Lung (tissue), 12 donors: ENCODE measurements around the gene FAM200B. TPM values are rescaled to one million over a fixed set of nuclear protein-coding genes. Genes with fewer than 3 reads are reported as not detected.
"Not testable (repeated sequence)": the region's sequence is repeated elsewhere in the genome, so short reads cannot be mapped to it uniquely, and the experiment has no call there.

ENCODE experiments used
- ATAC-seq: fragments of 200-7000 bp; cut with Tn5 transposase; one replicate; pipeline ENCODE4 v1.9.1; 2020; ENCODE audit warnings: moderate number of reproducible peaks; ENCODE audit not compliant: insufficient read depth, low FRiP score
- DNase-seq, 3 donors: peaks; one replicate each; pipeline ENCODE4 v3.0.0-alpha.2; 2013 to 2017
- H3K27ac ChIP-seq, 2 donors: one replicate each; pipeline ENCODE4 v1.5.1; 2013; ENCODE audit warnings: mild to moderate bottlenecking in 2 of 2, moderate library complexity in 2 of 2, control low read depth in 1 of 2, inconsistent platforms in 1 of 2, low read depth in 1 of 2, low read length in 1 of 2
- H3K27me3 ChIP-seq, 3 donors: one replicate each; pipeline ENCODE4 v1.5.1; 2013; ENCODE audit warnings: low read length in 2 of 3; ENCODE audit not compliant: control insufficient read depth in 3 of 3, insufficient read depth in 3 of 3
- H3K36me3 ChIP-seq, 4 donors: one replicate each; pipeline ENCODE4 v1.5.1; 2013; ENCODE audit warnings: low read length in 4 of 4, mild to moderate bottlenecking in 1 of 4, moderate library complexity in 1 of 4; ENCODE audit not compliant: control insufficient read depth in 4 of 4, insufficient read depth in 4 of 4
- H3K4me1 ChIP-seq, 5 donors: one replicate each; pipeline ENCODE4 v1.5.1; 2013; ENCODE audit warnings: low read length in 5 of 5, mild to moderate bottlenecking in 2 of 5, moderate library complexity in 1 of 5; ENCODE audit not compliant: control insufficient read depth in 5 of 5, insufficient read depth in 5 of 5
- H3K4me3 ChIP-seq: one replicate; pipeline ENCODE4 v1.5.1; 2013; ENCODE audit warnings: mild to moderate bottlenecking, control low read depth, moderate library complexity
- H3K9ac ChIP-seq, 2 donors: one replicate each; pipeline ENCODE4 v1.5.1; 2013; ENCODE audit warnings: low read length in 2 of 2, control low read depth in 1 of 2; ENCODE audit not compliant: insufficient read depth in 1 of 2
- H3K9me3 ChIP-seq, 4 donors: one replicate each; pipeline ENCODE4 v1.5.1; 2013; ENCODE audit warnings: low read length in 3 of 4, mild to moderate bottlenecking in 1 of 4, moderate library complexity in 1 of 4; ENCODE audit not compliant: control insufficient read depth in 4 of 4, insufficient read depth in 3 of 4
- CTCF ChIP-seq: IDR thresholded peaks from 2 replicates; pipeline ENCODE4 v1.5.1; 2012; ENCODE audit warnings: mild to moderate bottlenecking; ENCODE audit errors: control extremely low read depth, extremely low read depth
- WGBS, 2 donors: extraction: QIAGEN DNeasy Blood & Tissue Kit; methylation state at CpG; one replicate each; pipeline ENCODE4 v1.1.7; 2013; 5-methylcytosine and 5-hydroxymethylcytosine counted together
- polyA plus RNA-seq, 2 donors: library from polyadenylated mRNA; stranded (reverse); fragments of 200-250 nt; gene quantifications; one replicate each; pipeline ENCODE4 v1.2.1, GENCODE V29; 2013
- total RNA-seq, 2 donors: library from RNA; depleted of rRNA in 1 of 2; stranded (reverse); fragments of >200 nt in 1 of 2; gene quantifications; one replicate each; pipeline ENCODE4 v1.2.1, GENCODE V29; 2014 to 2021
- donor health status: control.
- donor health status: control.
- donor health status: Bipolar disorder and iron deficiency.
- donor health status: healthy.
- donor health status: DM: yes; HTN: yes; CAD: no.

The FAM200B gene
- total and polyA plus RNA-seq, 4 donors = 19.3 to 56.0 (median 27.2) TPM

DNA sequence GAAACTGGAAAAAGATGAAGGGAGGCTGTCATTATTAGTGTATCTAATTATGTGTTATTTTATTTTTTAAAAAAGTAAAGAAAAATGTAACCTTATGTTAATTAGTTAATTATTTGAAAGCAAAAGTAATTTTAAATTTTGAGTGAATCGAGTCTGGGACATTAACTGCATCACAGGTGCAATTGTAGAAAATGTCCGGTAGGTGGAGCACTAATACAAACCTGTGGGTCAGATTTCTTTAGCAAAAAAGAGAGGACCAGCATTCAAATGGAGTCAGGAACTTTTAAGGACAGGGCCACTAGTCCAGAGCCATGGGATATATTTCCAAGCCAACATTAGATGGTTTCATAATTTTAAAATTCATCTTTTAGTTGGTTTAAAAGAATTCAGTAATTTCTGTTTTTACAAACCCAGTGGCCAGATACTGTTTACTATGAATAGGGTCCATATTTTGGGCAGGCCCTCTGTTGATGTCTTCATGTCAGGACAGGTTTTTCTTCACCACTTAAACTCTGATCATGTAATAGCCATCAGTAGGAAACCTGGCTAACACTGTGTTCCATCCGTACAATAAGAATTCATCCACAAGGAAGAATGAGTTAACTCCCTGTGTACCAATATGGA, 48.4 kb downstream of the FAM200B start:
- 16 to 27% methylated on average over 3 of the region's 3 CpGs for WGBS, 2 donors
- DNase-seq = peak in 2 of 3 donors; percentile 61 to 67
- TF ChIP-seq CTCF = peak; percentile 85
- H3K36me3 ChIP-seq = no peaks in the 10 kb centered on the region
- no peaks in the 10 kb centered on the region for H3K4me1 ChIP-seq
- no peak overlapping the region for H3K9ac ChIP-seq
- no peak overlapping the region for H3K4me3 ChIP-seq
- H3K9me3 ChIP-seq = peaks cover 0 to 2% (median 0%) of the 10 kb centered on the region in 4 donors
- H3K27ac ChIP-seq = no peak overlapping the region
- ATAC-seq = peak; percentile 80
- H3K27me3 ChIP-seq = no peaks in the 10 kb centered on the region

DNA sequence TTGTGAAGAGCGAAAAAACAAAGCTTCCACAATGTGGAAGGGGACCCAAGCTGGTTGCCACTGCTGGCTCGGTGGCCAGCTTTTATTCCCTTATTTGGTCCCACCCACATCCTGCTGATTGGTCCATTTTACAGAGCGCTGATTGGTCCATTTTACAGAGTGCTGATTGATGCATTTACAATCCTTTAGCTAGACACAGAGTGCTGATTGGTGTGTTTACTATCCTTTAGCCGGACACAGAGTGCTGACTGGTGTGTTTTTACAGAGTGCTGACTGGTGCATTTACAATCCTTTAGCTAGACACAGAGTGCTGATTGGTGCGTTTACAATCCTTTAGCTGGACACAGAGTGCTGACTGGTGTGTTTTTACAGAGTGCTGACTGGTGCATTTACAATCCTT, 51.4 kb downstream of the FAM200B start:
- not testable (repeated sequence) for H3K9me3 ChIP-seq, H3K27ac ChIP-seq, H3K36me3 ChIP-seq, ATAC-seq, DNase-seq, H3K4me1 ChIP-seq, H3K9ac ChIP-seq, H3K4me3 ChIP-seq, H3K27me3 ChIP-seq
- 74 to 76% methylated on average over 5 of the region's 5 CpGs for WGBS, 2 donors

GRCh38 chr4:15735536-15735935, 53.9 kb downstream of the FAM200B start:
- no peak for ATAC-seq
- Histone ChIP-seq H3K36me3 (no peaks in the 10 kb centered on the region), H3K9ac (no peak overlapping the region), H3K4me3 (no peak overlapping the region), H3K27me3 (no peaks in the 10 kb centered on the region), H3K4me1 (no peaks in the 10 kb centered on the region), H3K27ac (no peak overlapping the region), H3K9me3 (peaks cover 0 to 2% (median 0%) of the 10 kb centered on the region in 4 donors)
- TF ChIP-seq CTCF = no peak
- WGBS, 2 donors = 75 to 88% methylated on average over 6 of the region's 6 CpGs
- no peak for DNase-seq

DNA sequence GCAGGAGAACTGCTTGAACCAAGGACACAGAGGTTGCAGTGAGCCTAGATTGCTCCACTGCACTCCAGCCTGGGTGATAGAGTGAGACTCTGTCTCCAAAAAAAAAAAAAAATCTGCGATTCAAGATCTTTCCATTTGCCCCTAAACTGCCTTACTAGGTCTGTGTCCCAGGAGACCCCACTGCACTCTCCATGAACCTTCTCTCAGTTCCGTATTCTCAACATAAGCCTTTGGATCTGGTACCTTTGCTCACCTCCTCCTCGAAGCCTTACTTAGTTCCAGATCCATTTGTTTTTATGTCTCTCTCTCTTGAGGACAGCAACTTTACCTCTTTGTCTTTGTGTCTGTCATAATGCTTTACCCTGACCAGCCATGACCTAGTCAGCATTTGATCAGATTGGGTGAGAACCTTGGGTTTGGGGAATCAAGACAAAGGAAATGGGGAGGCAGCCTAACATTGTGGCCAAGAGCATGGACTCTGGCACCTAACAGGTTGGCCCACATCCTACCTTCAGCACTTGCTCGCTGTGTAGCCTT, 55.0 kb downstream of the FAM200B start:
- Histone ChIP-seq H3K27me3 (no peaks in the 10 kb centered on the region), H3K9me3 (peaks cover 0 to 2% (median 0%) of the 10 kb centered on the region in 4 donors), H3K27ac (no peak overlapping the region), H3K4me3 (no peak overlapping the region), H3K9ac (no peak overlapping the region), H3K36me3 (no peaks in the 10 kb centered on the region), H3K4me1 (no peaks in the 10 kb centered on the region)
- DNase-seq (no peak), ATAC-seq (no peak)
- 83 to 97% methylated on average over 4 of the region's 4 CpGs for WGBS, 2 donors
- no peak for TF ChIP-seq CTCF
